ENCODE measurements around the gene SLC16A3.

DNA sequence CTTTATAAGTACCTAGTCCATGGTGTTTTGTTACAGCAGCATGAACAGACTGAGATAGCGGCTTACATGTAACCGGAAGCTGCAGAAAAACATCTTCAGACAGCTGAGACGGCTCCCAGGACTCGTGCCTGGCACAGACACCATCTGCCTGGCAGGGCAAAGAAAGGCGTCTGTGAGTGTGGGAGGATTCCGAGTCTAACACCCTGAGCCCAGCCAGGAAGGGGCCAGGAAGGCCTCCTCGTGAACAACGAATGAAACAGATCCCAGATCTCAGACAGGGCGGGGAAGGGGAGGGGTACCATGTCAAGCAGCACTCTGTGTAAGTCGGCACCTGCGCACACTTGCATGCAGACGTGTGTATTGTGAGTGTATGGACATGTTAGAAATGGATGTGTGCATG is 49.0 kb downstream of the SLC16A3 start:
- TF ChIP-seq, protein P1, sequence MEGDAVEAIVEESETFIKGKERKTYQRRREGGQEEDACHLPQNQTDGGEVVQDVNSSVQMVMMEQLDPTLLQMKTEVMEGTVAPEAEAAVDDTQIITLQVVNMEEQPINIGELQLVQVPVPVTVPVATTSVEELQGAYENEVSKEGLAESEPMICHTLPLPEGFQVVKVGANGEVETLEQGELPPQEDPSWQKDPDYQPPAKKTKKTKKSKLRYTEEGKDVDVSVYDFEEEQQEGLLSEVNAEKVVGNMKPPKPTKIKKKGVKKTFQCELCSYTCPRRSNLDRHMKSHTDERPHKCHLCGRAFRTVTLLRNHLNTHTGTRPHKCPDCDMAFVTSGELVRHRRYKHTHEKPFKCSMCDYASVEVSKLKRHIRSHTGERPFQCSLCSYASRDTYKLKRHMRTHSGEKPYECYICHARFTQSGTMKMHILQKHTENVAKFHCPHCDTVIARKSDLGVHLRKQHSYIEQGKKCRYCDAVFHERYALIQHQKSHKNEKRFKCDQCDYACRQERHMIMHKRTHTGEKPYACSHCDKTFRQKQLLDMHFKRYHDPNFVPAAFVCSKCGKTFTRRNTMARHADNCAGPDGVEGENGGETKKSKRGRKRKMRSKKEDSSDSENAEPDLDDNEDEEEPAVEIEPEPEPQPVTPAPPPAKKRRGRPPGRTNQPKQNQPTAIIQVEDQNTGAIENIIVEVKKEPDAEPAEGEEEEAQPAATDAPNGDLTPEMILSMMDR (IDR thresholded peaks at IDR 0.05): no peak
- TF ChIP-seq POLR2A (IDR thresholded peaks at IDR 0.05) (no peak), EP300 (IDR thresholded peaks at IDR 0.05) (no peak)
